Heart left ventricle (tissue), 13 donors: Measurements from ENCODE around the gene PLA2G4B.

Experiments used
- CTCF ChIP-seq, 12 donors: fragments of 200-600 bp; sonication (generic) in 4 of 12; IDR thresholded peaks; one replicate each; pipeline versions ENCODE4 v1.5.0 to v1.8.0; 2018 to 2022; ENCODE audit warnings: antibody characterized with exemption in 12 of 12, mild to moderate bottlenecking in 5 of 12
- POLR2A ChIP-seq, 2 donors: fragments of 450-650 bp; IDR thresholded peaks; one replicate each; pipeline ENCODE4 v1.6.1; 2017; ENCODE audit warnings: antibody characterized with exemption in 2 of 2, mild to moderate bottlenecking in 2 of 2, moderate library complexity in 2 of 2
- donor health status: ischemic (EF 13 %, LVEDD 7.1; RV severe dilation, severe dysfunction).
- donor health status: DM: no; HTN: yes; CAD: no.
- donor health status: DM: no; HTN: no; CAD: no.
- donor health status: ischemic (EF 25% LVEDD 6.9; RV normal size, moderate dysfunction).
- donor health status: ischemic (EF 25% LVEDD 5.7; RV mildly dilated, moderate dysfunction).
- donor health status: ischemic (EF 35%, LVEDD 5.7; RV mildly dilated, moderate dysfunction).
- donor health status: nonischemic (EF 11% LVEDD 7.7; RV severe dilation, severe dysfunction).
- donor health status: DM: yes; HTN: yes; CAD: no.
- donor health status: PGD.
- donor health status: ischemic (EF 29% LVEDD 5.4; RV normal size, mild dysfunction).
- donor health status: nonischemic (EF 23%, LVEDD 6.1; RV moderate dilation, normal function).

- TF ChIP-seq CTCF (IDR thresholded peaks at IDR 0.05) (no peak), POLR2A (IDR thresholded peaks at IDR 0.05) (no peak)
Measured at GRCh38 chr15:41839781-41840491, 1.3 kb downstream of the PLA2G4B start.
